ENCODE data around the gene TSKS.

- TF ChIP-seq CTCF (IDR thresholded peaks at IDR 0.05; ENCODE audit: insufficient read depth, low read depth, low read length) (no peak), EZH2 (IDR thresholded peaks at IDR 0.05; ENCODE audit: insufficient read depth, low read length) (no peak)
Observed at GRCh38 chr19:49770529-49770928, 7.4 kb upstream of the TSKS start.

Measured in astrocyte (in vitro differentiated cells and primary cell).